Ascending aorta (tissue), 2 donors: Measurements from ENCODE around the gene HRAS. TPM values are rescaled to one million over a fixed set of nuclear protein-coding genes. Genes with fewer than 3 reads are reported as not detected.
"Not testable (repeated sequence)": the region's sequence is repeated elsewhere in the genome, so short reads cannot be mapped to it uniquely, and the experiment has no call there.

ENCODE experiments used
- DNase-seq, 2 donors: peaks; one replicate each; pipeline ENCODE4 v3.0.0-alpha.2; 2019; ENCODE audit warnings: low spot score in 2 of 2
- H3K27ac ChIP-seq, 2 donors: fragments of 200-600 bp; sonication (generic); one replicate each; pipeline ENCODE4 v1.5.1; 2016 to 2017; ENCODE audit warnings: mild to moderate bottlenecking in 1 of 2
- H3K27me3 ChIP-seq: fragments of 200-600 bp; sonication (generic); one replicate; pipeline ENCODE4 v1.5.1; 2017
- H3K36me3 ChIP-seq, 2 donors: fragments of 200-600 bp; sonication (generic); one replicate each; pipeline ENCODE4 v1.5.1; 2016
- H3K4me1 ChIP-seq, 2 donors: fragments of 200-600 bp; sonication (generic); one replicate each; pipeline ENCODE4 v1.5.1; 2016 to 2017; ENCODE audit warnings: mild to moderate bottlenecking in 1 of 2
- H3K4me3 ChIP-seq, 2 donors: fragments of 200-600 bp; sonication (generic); one replicate each; pipeline ENCODE4 v1.5.1; 2016 to 2017; ENCODE audit warnings: mild to moderate bottlenecking in 1 of 2
- H3K9me3 ChIP-seq, 2 donors: fragments of 200-600 bp; sonication (generic); one replicate each; pipeline ENCODE4 v1.5.1; 2016
- intact Hi-C: fragments of 100-400 bp; cut with DNase I; formaldehyde crosslinking; loops from one replicate; pipeline ENCODE4 v1.15.1; 2023
- total RNA-seq: library from RNA; depleted of rRNA; stranded (reverse); fragments of >200 nt; gene quantifications from one replicate; pipeline ENCODE4 v1.1.0, GENCODE V29; 2016
- TF ChIP-seq, protein P1 (sequence below), 3 experiments: fragments of 200-600 bp in 2 of 3; fragments of 450-650 bp in 1 of 3; sonication (generic) in 2 of 3; IDR thresholded peaks; one replicate each; pipeline ENCODE4 v1.5.1; 2016 to 2019; ENCODE audit warnings: antibody characterized with exemption in 3 of 3, mild to moderate bottlenecking in 1 of 3, moderate library complexity in 1 of 3

Gene HRAS
- total RNA-seq, 1 donor from 2014 or later = 21.6 TPM

DNA sequence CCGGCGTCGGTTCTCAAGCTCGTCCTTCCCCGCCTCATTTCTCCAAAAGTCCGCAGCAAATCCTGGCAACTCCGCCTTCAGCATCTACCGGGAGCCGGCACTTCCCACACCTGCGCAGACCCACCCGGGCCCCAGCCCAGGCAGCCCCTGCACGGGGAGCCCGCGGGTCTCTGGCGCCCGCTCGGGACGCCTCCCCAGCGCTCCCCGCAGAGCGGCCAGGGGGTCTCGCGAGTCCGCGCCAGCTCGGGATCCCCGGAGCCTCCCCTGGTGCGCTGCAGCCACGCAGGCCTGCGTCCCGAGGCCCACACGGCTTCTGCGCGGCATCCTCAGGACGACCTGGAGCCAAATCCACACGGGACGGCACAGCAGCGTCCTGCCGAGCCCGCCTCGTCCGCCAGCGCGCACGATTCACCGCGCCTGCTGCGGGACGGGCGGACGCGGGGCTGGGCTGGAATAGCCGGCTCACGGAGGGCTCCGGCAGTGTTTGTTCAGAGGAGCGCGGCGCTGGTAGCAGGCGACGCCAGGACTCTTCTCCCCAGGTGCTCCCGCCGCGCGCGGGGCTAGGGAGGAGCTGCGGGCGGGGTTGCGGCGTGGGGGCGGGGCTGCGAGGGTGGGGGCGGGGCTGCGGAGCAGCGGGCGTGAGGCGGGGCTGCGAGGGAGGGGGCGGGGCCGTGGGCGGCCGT is 40.1 kb upstream of the HRAS start:
- intact Hi-C loops = loop anchor here (1.0 to 5.0 kb wide), 2 partner anchors 14 to 338 kb away; partner anchors contain the start of genes PSMD13 and SIRT3
- no peak for DNase-seq
- peaks cover 11 to 38% of the 10 kb centered on the region in 2 donors for H3K4me1 ChIP-seq

DNA sequence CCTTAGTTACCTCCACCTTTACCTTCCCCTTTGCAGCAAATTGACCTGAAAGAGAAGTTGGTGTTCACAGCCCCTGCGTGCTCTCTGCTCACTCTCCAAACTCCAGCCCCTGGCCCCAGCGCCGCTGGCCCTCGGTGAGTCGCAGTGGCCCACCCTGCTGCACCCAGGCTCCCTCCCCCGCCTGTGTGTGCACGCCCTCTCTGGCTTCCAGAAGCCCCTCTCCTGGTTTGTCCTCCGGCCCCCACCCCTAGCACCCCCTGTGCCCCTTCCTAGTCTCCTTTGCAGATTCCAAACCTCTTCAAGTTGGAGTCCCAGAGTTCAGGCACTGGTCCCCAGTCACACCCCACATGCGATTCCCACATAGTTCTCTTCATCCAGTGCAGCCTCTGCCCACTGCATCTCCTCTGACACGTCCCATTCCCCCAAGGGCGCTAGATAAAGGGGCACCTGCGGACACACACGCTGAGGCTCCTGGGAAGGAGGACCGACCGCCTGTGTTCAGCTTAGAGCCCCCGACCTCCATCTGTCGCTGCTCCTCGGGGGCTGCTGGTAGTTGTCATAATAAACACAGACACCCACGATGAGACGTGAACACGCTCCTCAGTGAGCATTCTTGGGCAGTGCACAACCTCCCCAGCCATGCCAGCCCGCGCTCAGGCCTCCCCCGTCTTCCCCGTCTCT is 39.4 kb upstream of the HRAS start:
- Histone ChIP-seq H3K9me3 (no peaks in the 10 kb centered on the region), H3K36me3 (no peaks in the 10 kb centered on the region), H3K4me3 (peak overlapping the region; percentile 66 to 91), H3K27ac (no peak overlapping the region), H3K4me1 (peaks cover 11 to 36% of the 10 kb centered on the region in 2 donors), H3K27me3 (no peaks in the 10 kb centered on the region)
- DNase-seq = no peak
- intact Hi-C loops = loop anchor here (1.0 to 5.0 kb wide), 2 partner anchors 13 to 337 kb away; partner anchors contain the start of genes PSMD13 and SIRT3
- TF ChIP-seq, protein P1, sequence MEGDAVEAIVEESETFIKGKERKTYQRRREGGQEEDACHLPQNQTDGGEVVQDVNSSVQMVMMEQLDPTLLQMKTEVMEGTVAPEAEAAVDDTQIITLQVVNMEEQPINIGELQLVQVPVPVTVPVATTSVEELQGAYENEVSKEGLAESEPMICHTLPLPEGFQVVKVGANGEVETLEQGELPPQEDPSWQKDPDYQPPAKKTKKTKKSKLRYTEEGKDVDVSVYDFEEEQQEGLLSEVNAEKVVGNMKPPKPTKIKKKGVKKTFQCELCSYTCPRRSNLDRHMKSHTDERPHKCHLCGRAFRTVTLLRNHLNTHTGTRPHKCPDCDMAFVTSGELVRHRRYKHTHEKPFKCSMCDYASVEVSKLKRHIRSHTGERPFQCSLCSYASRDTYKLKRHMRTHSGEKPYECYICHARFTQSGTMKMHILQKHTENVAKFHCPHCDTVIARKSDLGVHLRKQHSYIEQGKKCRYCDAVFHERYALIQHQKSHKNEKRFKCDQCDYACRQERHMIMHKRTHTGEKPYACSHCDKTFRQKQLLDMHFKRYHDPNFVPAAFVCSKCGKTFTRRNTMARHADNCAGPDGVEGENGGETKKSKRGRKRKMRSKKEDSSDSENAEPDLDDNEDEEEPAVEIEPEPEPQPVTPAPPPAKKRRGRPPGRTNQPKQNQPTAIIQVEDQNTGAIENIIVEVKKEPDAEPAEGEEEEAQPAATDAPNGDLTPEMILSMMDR (IDR thresholded peaks at IDR 0.05) = no peak

More for the DNA sequence above, 40.1 kb upstream of the HRAS start:
- Histone ChIP-seq H3K27ac (peak overlapping the region in 1 of 2 donors; percentile 47), H3K27me3 (no peaks in the 10 kb centered on the region), H3K9me3 (no peaks in the 10 kb centered on the region), H3K4me3 (peak overlapping the region; percentile 66 to 91), H3K36me3 (no peaks in the 10 kb centered on the region)
- TF ChIP-seq, protein P1 (IDR thresholded peaks at IDR 0.05) = no peak

GRCh38 chr11:574031-574570 is 38.7 kb upstream of the HRAS start:
- intact Hi-C loops, H3K27ac ChIP-seq, DNase-seq: not testable (repeated sequence)

GRCh38 chr11:573146-573759 is 37.9 kb upstream of the HRAS start:
- Histone ChIP-seq H3K27ac (peak overlapping the region in 1 of 2 donors; percentile 14), H3K36me3 (no peaks in the 10 kb centered on the region), H3K4me1 (peaks cover 15 to 29% of the 10 kb centered on the region in 2 donors), H3K4me3 (no peak overlapping the region), H3K27me3 (no peaks in the 10 kb centered on the region), H3K9me3 (no peaks in the 10 kb centered on the region)
- DNase-seq = no peak
- intact Hi-C loops = no loop called here
- TF ChIP-seq, protein P1 (IDR thresholded peaks at IDR 0.05) = no peak

More at GRCh38 chr11:574031-574570, 38.7 kb upstream of the HRAS start:
- not testable (repeated sequence) for H3K36me3 ChIP-seq, H3K4me3 ChIP-seq, H3K27me3 ChIP-seq, H3K9me3 ChIP-seq
- H3K4me1 ChIP-seq = peaks cover 13 to 37% of the 10 kb centered on the region in 2 donors

- DNase-seq = no peak
- H3K27ac ChIP-seq = no peak overlapping the region
- TF ChIP-seq, protein P1 (IDR thresholded peaks at IDR 0.05) = no peak
- H3K36me3 ChIP-seq = no peaks in the 10 kb centered on the region
- H3K27me3 ChIP-seq = no peaks in the 10 kb centered on the region
- no peak overlapping the region for H3K4me3 ChIP-seq
- H3K9me3 ChIP-seq = no peaks in the 10 kb centered on the region
- peaks cover 7 to 21% of the 10 kb centered on the region in 2 donors for H3K4me1 ChIP-seq
- intact Hi-C loops = no loop called here
Measured at GRCh38 chr11:571802-572185, 36.4 kb upstream of the HRAS start.
